Osteoblast (primary cell): ENCODE measurements around the gene KIRREL3. TPM values are rescaled to one million over a fixed set of nuclear protein-coding genes. Genes with fewer than 3 reads are reported as not detected.
A peak's percentile ranks its signal among the peaks of the same experiment; 100 is the strongest.
"Not testable (repeated sequence)": the region's sequence is repeated elsewhere in the genome, so short reads cannot be mapped to it uniquely, and the experiment has no call there.

Experiments
- DNase-seq: peaks from one replicate; pipeline ENCODE4 v3.0.0; 2011; ENCODE audit warnings: low spot score, mixed read lengths; ENCODE audit not compliant: insufficient read length; ENCODE audit errors: missing footprints
- H2AFZ ChIP-seq: 2 replicates; pipeline ENCODE4 v1.6.0; 2011; ENCODE audit warnings: mild to moderate bottlenecking, low read length
- H3K27ac ChIP-seq: 2 replicates; pipeline ENCODE4 v1.5.1; 2011; ENCODE audit warnings: mild to moderate bottlenecking, low read depth, low read length, moderate library complexity
- H3K27me3 ChIP-seq: 2 replicates; pipeline ENCODE4 v1.6.0; 2012; ENCODE audit warnings: mild to moderate bottlenecking, control low read depth, inconsistent platforms, low read length, moderate library complexity; ENCODE audit not compliant: insufficient read depth
- H3K36me3 ChIP-seq: 2 replicates; pipeline ENCODE4 v1.5.1; 2011; ENCODE audit warnings: mild to moderate bottlenecking, low read length, control low read depth, moderate library complexity; ENCODE audit not compliant: insufficient read depth
- H3K4me1 ChIP-seq: 2 replicates; pipeline ENCODE4 v1.5.1; 2011; ENCODE audit warnings: mild to moderate bottlenecking, low read length, control low read depth, moderate library complexity; ENCODE audit not compliant: insufficient read depth
- H3K4me2 ChIP-seq: 2 replicates; pipeline ENCODE4 v1.6.0; 2011; ENCODE audit warnings: mild to moderate bottlenecking, low read length; ENCODE audit not compliant: insufficient read depth
- H3K4me3 ChIP-seq: fragments of 200-600 bp; sonication (generic); 3 replicates; pipeline ENCODE4 v1.5.1; 2012; ENCODE audit warnings: mild to moderate bottlenecking, low read length, inconsistent platforms; ENCODE audit not compliant: insufficient read depth
- H3K79me2 ChIP-seq: 2 replicates; pipeline ENCODE4 v1.6.0; 2012; ENCODE audit warnings: mild to moderate bottlenecking, low read length, control low read depth, inconsistent platforms; ENCODE audit not compliant: insufficient read depth
- H3K9me3 ChIP-seq: 2 replicates; pipeline ENCODE4 v1.5.1; 2011; ENCODE audit warnings: low read depth, low read length, control low read depth
- H4K20me1 ChIP-seq: 2 replicates; pipeline ENCODE4 v1.6.0; 2012; ENCODE audit warnings: mild to moderate bottlenecking, low read length, control low read depth; ENCODE audit not compliant: insufficient read depth
- total RNA-seq: library from RNA; depleted of rRNA; stranded (reverse); fragments of >200 nt; gene quantifications from 2 replicates; pipeline ENCODE4 v1.2.3, GENCODE V29; 2012
- TF ChIP-seq, protein P1 (sequence below): IDR thresholded peaks from 2 replicates; pipeline ENCODE4 v1.5.1; 2011; ENCODE audit warnings: mild to moderate bottlenecking, low read depth, low read length, moderate library complexity; ENCODE audit errors: extremely low read depth

The KIRREL3 gene
- total RNA-seq, 1 donor: 3.6 TPM

DNA sequence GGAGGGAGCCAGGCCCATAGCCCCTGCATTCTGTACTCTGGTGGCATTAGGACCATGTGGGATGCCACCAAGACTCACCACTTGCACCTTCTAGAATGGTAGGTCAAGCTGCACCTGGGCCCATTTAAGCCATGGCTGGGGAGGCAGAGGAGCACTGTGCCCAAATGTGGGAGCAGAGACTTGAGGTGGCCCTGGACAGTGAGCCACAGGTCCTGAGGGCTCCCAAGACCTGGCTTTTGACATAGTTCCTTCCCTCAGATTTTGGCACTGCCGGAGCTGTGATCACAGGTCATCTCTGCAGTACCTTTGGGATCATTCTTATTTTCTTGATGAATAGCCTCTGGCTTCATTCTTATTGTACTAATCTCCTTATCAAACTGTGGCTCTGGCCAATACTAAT, 601.8 kb downstream of the KIRREL3 start:
- Histone ChIP-seq H3K36me3 (no peaks in the 10 kb centered on the region), H3K79me2 (peaks cover 7% of the 10 kb centered on the region), H3K9me3 (no peaks in the 10 kb centered on the region), H3K4me3 (no peak overlapping the region), H3K4me1 (no peaks in the 10 kb centered on the region), H2AFZ (no peak overlapping the region), H3K27ac (no peak overlapping the region), H4K20me1 (peaks cover 25% of the 10 kb centered on the region), H3K27me3 (no peaks in the 10 kb centered on the region), H3K4me2 (no peak overlapping the region)
- TF ChIP-seq, protein P1, sequence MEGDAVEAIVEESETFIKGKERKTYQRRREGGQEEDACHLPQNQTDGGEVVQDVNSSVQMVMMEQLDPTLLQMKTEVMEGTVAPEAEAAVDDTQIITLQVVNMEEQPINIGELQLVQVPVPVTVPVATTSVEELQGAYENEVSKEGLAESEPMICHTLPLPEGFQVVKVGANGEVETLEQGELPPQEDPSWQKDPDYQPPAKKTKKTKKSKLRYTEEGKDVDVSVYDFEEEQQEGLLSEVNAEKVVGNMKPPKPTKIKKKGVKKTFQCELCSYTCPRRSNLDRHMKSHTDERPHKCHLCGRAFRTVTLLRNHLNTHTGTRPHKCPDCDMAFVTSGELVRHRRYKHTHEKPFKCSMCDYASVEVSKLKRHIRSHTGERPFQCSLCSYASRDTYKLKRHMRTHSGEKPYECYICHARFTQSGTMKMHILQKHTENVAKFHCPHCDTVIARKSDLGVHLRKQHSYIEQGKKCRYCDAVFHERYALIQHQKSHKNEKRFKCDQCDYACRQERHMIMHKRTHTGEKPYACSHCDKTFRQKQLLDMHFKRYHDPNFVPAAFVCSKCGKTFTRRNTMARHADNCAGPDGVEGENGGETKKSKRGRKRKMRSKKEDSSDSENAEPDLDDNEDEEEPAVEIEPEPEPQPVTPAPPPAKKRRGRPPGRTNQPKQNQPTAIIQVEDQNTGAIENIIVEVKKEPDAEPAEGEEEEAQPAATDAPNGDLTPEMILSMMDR: no peak
- no peak for DNase-seq

- Histone ChIP-seq H3K4me3 (no peak overlapping the region), H3K27me3 (no peaks in the 10 kb centered on the region), H2AFZ (no peak overlapping the region), H3K36me3 (no peaks in the 10 kb centered on the region), H3K4me1 (no peaks in the 10 kb centered on the region), H3K4me2 (no peak overlapping the region), H3K9me3 (no peaks in the 10 kb centered on the region), H4K20me1 (peaks cover 23% of the 10 kb centered on the region), H3K27ac (no peak overlapping the region), H3K79me2 (peaks cover 7% of the 10 kb centered on the region)
- TF ChIP-seq, protein P1: no peak
- DNase-seq: no peak
Observed at GRCh38 chr11:126398296-126398695, 602.3 kb downstream of the KIRREL3 start.

GRCh38 chr11:126396965-126397364, 603.6 kb downstream of the KIRREL3 start:
- no peak for DNase-seq
- Histone ChIP-seq H3K27ac (no peak overlapping the region), H3K4me2 (no peak overlapping the region), H2AFZ (no peak overlapping the region), H3K4me3 (no peak overlapping the region), H3K36me3 (no peaks in the 10 kb centered on the region), H3K4me1 (no peaks in the 10 kb centered on the region), H3K27me3 (no peaks in the 10 kb centered on the region), H3K9me3 (no peaks in the 10 kb centered on the region), H3K79me2 (peaks cover 17% of the 10 kb centered on the region), H4K20me1 (peaks cover 25% of the 10 kb centered on the region)
- TF ChIP-seq, protein P1: no peak

DNA sequence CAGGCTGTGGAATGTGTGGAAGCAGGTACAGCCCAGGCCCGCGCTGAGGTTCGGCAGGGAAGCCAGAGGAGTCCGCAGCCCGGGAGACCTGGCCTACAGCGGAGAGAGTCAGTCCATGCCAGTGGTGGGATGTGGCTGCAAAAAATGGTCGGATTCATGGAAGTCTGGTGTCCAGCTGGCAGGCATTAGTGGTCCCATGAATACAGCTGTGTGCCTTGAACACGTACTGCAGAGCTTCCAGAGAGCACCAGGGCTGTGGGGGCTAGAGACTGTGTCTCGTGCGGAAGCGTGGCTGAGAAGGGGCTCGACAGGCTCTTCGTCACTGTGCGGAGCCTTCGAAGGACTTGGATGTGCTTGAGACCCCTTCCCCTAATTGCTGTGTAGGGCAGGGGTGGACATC, 604.3 kb downstream of the KIRREL3 start:
- H3K9me3 ChIP-seq, H3K4me1 ChIP-seq, H3K27ac ChIP-seq, H3K4me3 ChIP-seq, H2AFZ ChIP-seq, H3K27me3 ChIP-seq, H3K36me3 ChIP-seq, H3K4me2 ChIP-seq, DNase-seq: not testable (repeated sequence)
- H4K20me1 ChIP-seq: peaks cover 31% of the 10 kb centered on the region
- peaks cover 19% of the 10 kb centered on the region for H3K79me2 ChIP-seq

- H3K9me3 ChIP-seq, H3K4me2 ChIP-seq, H3K27ac ChIP-seq, H2AFZ ChIP-seq, DNase-seq, H3K27me3 ChIP-seq, H3K36me3 ChIP-seq, H3K4me1 ChIP-seq, H3K4me3 ChIP-seq: not testable (repeated sequence)
- Histone ChIP-seq H3K79me2 (peaks cover 24% of the 10 kb centered on the region), H4K20me1 (peaks cover 35% of the 10 kb centered on the region)
Observed at GRCh38 chr11:126395784-126396183, 604.8 kb downstream of the KIRREL3 start.

GRCh38 chr11:126394634-126395072, 605.9 kb downstream of the KIRREL3 start:
- not testable (repeated sequence) for H3K9me3 ChIP-seq, H3K4me3 ChIP-seq, H3K4me2 ChIP-seq, H2AFZ ChIP-seq, H3K4me1 ChIP-seq, H3K36me3 ChIP-seq, H3K27me3 ChIP-seq, H3K27ac ChIP-seq
- Histone ChIP-seq H4K20me1 (peaks cover 26% of the 10 kb centered on the region), H3K79me2 (peaks cover 26% of the 10 kb centered on the region)
- peak; percentile 43 for DNase-seq
